ENCODE data around the gene TMPRSS2. TPM values are rescaled to one million over a fixed set of nuclear protein-coding genes. Genes with fewer than 3 reads are reported as not detected.

The TMPRSS2 gene
- total and polyA plus RNA-seq, 9 of the 15 experiments (the other 6 are each of a cell fraction or from before 2014, with no cell fraction given) = 0.20 TPM; not detected in 8

DNA sequence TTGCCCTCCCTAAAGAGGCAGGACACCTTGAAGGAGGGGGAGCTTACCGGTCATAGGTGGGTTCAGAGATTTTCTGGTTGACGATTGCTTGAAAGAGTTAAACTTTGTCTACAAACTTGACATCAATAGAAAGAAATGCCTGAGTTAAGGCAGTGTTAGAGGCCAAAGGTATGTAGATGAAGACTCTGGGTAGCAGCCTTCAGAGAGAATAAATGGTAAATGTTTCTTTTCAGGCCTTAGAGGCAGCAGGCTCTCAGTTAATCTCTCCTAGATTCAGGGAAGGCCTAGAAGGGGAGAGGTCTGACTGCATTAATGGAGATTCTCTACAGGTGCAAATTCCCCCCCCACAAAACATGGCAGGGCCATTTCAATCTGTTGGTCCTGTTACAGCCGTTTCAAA, 54.2 kb downstream of the TMPRSS2 start:
- H3K27ac ChIP-seq (ENCODE audit: extremely low read depth, low read depth, low read length) = no peak overlapping the region
- H3K27me3 ChIP-seq (ENCODE audit: control insufficient read depth in 2 of 2, insufficient read depth in 2 of 2, low read length in 2 of 2) = peaks cover 5 to 11% of the 10 kb centered on the region in 2 experiments; a peak in 3 of 5 replicates
- no peaks in the 10 kb centered on the region for H3K9me1 ChIP-seq (ENCODE audit: control insufficient read depth, insufficient read depth, low read length)
- H3K79me2 ChIP-seq (ENCODE audit: control insufficient read depth, insufficient read depth, low read length) = no peaks in the 10 kb centered on the region
- no peak overlapping the region for H3K4me2 ChIP-seq (ENCODE audit: insufficient read depth, low read length)
- ChIA-PET CTCF (ENCODE audit: low intra/inter-chr PET ratio) (no interaction called here), POLR2A (no interaction called here)
- intact Hi-C loops (cut with micrococcal nuclease) = loop anchor here (10.0 kb wide), 1 partner anchor 329 kb away; no protein-coding TSS in a partner anchor
- FAIRE-seq (no peak), ATAC-seq (no peak), DNase-seq (ENCODE audit: extremely low read depth in 1 of 4, low spot score in 3 of 4) (no peak)
- H3K36me3 ChIP-seq (ENCODE audit: control insufficient read depth, insufficient read depth, low read length) = no peaks in the 10 kb centered on the region
- no peak overlapping the region for H3K9ac ChIP-seq (ENCODE audit: insufficient read depth in 1 of 2, low read depth in 2 of 2, low read length in 2 of 2)
- in situ Hi-C loops (cut with MboI) = no loop called here
- no peak overlapping the region for H2AFZ ChIP-seq (ENCODE audit: low read depth, low read length)
- no peaks in the 10 kb centered on the region for H4K20me1 ChIP-seq (replicated peaks; ENCODE audit: control insufficient read depth, insufficient read depth, low read length)
- BruUV-seq (replicated peaks) = no TSS peak
- no peak overlapping the region for H3K4me3 ChIP-seq
- TF ChIP-seq GABPB1 (CRISPR knock-in tag; IDR thresholded peaks at IDR 0.05) = no peak
- no peak for TF ChIP-seq NFXL1 (CRISPR knock-in tag; IDR thresholded peaks at IDR 0.05)
- no peak for TF ChIP-seq CREBBP (IDR thresholded peaks at IDR 0.05; ENCODE audit: low read depth, low read length)
- H3K4me1 ChIP-seq (replicated peaks in 1 of 2; ENCODE audit: control insufficient read depth in 2 of 2, insufficient read depth in 2 of 2, low read length in 2 of 2) = peaks cover 0 to 3% of the 10 kb centered on the region in 2 experiments; a peak in 1 of 5 replicates
- 0% methylated on average over 3 of the region's 3 CpGs for WGBS (ENCODE audit: insufficient coverage, low coverage, missing lambda C conversion rate)
- no peaks in the 10 kb centered on the region for H3K9me3 ChIP-seq (replicated peaks; ENCODE audit: control insufficient read depth, insufficient read depth, low read depth, low read length)

- Histone ChIP-seq H2AFZ (ENCODE audit: low read depth, low read length) (no peak overlapping the region), H3K27me3 (ENCODE audit: control insufficient read depth in 2 of 2, insufficient read depth in 2 of 2, low read length in 2 of 2) (peaks cover under 1 to 5% of the 10 kb centered on the region in 2 experiments; a peak in 2 of 5 replicates), H3K9me1 (ENCODE audit: control insufficient read depth, insufficient read depth, low read length) (no peaks in the 10 kb centered on the region), H3K4me2 (ENCODE audit: insufficient read depth, low read length) (no peak overlapping the region), H4K20me1 (replicated peaks; ENCODE audit: control insufficient read depth, insufficient read depth, low read length) (no peaks in the 10 kb centered on the region), H3K9ac (ENCODE audit: insufficient read depth in 1 of 2, low read depth in 2 of 2, low read length in 2 of 2) (no peak overlapping the region), H3K4me3 (no peak overlapping the region), H3K4me1 (replicated peaks in 1 of 2; ENCODE audit: control insufficient read depth in 2 of 2, insufficient read depth in 2 of 2, low read length in 2 of 2) (no peaks in the 10 kb centered on the region), H3K27ac (ENCODE audit: extremely low read depth, low read depth, low read length) (no peak overlapping the region), H3K79me2 (ENCODE audit: control insufficient read depth, insufficient read depth, low read length) (no peaks in the 10 kb centered on the region), H3K9me3 (replicated peaks; ENCODE audit: control insufficient read depth, insufficient read depth, low read depth, low read length) (no peaks in the 10 kb centered on the region), H3K36me3 (ENCODE audit: control insufficient read depth, insufficient read depth, low read length) (no peaks in the 10 kb centered on the region)
- no peak for FAIRE-seq
- no peak for DNase-seq (ENCODE audit: extremely low read depth in 1 of 4, low spot score in 3 of 4)
- WGBS (ENCODE audit: insufficient coverage, low coverage, missing lambda C conversion rate) = 0% methylated on average over 2 of the region's 3 CpGs
- intact Hi-C loops (cut with micrococcal nuclease) (loop anchor here (10.0 kb wide), 1 partner anchor 328 kb away; no protein-coding TSS in a partner anchor), in situ Hi-C loops (cut with MboI) (no loop called here)
- ChIA-PET POLR2A (no interaction called here), CTCF (ENCODE audit: low intra/inter-chr PET ratio) (no interaction called here)
- no TSS peak for BruUV-seq (replicated peaks)
- no peak for ATAC-seq
- TF ChIP-seq ZNF75A (CRISPR knock-in tag; IDR thresholded peaks at IDR 0.05) (no peak), HNRNPL (IDR thresholded peaks at IDR 0.05; ENCODE audit: low read depth, low read length) (no peak), TCFL5 (CRISPR knock-in tag; conservative IDR thresholded peaks at IDR 0.05) (no peak), KDM2B (CRISPR knock-in tag; IDR thresholded peaks at IDR 0.05) (no peak), PML (IDR thresholded peaks at IDR 0.05; ENCODE audit: low read length) (no peak), PCBP2 (IDR thresholded peaks at IDR 0.05; ENCODE audit: low read depth, low read length, poor library complexity, severe bottlenecking) (no peak), STAT5B (CRISPR knock-in tag; IDR thresholded peaks at IDR 0.05) (no peak), POLR2A (conservative IDR thresholded peaks at IDR 0.05) (no peak), ATF7 (IDR thresholded peaks at IDR 0.05) (no peak), ZNF780A (CRISPR knock-in tag; IDR thresholded peaks at IDR 0.05) (no peak)
- TF ChIP-seq, protein P1, sequence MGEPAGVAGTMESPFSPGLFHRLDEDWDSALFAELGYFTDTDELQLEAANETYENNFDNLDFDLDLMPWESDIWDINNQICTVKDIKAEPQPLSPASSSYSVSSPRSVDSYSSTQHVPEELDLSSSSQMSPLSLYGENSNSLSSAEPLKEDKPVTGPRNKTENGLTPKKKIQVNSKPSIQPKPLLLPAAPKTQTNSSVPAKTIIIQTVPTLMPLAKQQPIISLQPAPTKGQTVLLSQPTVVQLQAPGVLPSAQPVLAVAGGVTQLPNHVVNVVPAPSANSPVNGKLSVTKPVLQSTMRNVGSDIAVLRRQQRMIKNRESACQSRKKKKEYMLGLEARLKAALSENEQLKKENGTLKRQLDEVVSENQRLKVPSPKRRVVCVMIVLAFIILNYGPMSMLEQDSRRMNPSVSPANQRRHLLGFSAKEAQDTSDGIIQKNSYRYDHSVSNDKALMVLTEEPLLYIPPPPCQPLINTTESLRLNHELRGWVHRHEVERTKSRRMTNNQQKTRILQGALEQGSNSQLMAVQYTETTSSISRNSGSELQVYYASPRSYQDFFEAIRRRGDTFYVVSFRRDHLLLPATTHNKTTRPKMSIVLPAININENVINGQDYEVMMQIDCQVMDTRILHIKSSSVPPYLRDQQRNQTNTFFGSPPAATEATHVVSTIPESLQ (CRISPR knock-in tag; IDR thresholded peaks at IDR 0.05) = no peak
- TF ChIP-seq, protein P2, sequence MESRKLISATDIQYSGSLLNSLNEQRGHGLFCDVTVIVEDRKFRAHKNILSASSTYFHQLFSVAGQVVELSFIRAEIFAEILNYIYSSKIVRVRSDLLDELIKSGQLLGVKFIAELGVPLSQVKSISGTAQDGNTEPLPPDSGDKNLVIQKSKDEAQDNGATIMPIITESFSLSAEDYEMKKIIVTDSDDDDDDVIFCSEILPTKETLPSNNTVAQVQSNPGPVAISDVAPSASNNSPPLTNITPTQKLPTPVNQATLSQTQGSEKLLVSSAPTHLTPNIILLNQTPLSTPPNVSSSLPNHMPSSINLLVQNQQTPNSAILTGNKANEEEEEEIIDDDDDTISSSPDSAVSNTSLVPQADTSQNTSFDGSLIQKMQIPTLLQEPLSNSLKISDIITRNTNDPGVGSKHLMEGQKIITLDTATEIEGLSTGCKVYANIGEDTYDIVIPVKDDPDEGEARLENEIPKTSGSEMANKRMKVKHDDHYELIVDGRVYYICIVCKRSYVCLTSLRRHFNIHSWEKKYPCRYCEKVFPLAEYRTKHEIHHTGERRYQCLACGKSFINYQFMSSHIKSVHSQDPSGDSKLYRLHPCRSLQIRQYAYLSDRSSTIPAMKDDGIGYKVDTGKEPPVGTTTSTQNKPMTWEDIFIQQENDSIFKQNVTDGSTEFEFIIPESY (CRISPR knock-in tag; IDR thresholded peaks at IDR 0.05) = no peak
These were observed 54.8 kb downstream of the TMPRSS2 start for GRCh38 chr21:41453198-41453597.
